Activated CD4-positive, alpha-beta T cell treated with anti-CD3 and anti-CD28 coated beads, Interleukin-2, amount 10 ng/mL, durations not matched to agents 24 days and 14 days (primary cell): Measurements from ENCODE around the gene ABLIM1. TPM values are rescaled to one million over a fixed set of nuclear protein-coding genes. Genes with fewer than 3 reads are reported as not detected.

Experiments used
- DNase-seq: peaks from one replicate; pipeline ENCODE4 v3.0.0; 2022
- H3K27ac Mint-ChIP-seq: one replicate; pipeline ENCODE4 v1.8.0; 2022; ENCODE audit warnings: mild to moderate bottlenecking, mixed read lengths
- H3K27me3 Mint-ChIP-seq: one replicate; pipeline ENCODE4 v1.8.0; 2022; ENCODE audit warnings: mixed read lengths
- H3K36me3 Mint-ChIP-seq: one replicate; pipeline ENCODE4 v1.8.0; 2022; ENCODE audit warnings: low read depth, mild to moderate bottlenecking, mixed read lengths
- H3K4me1 Mint-ChIP-seq: one replicate; pipeline ENCODE4 v1.8.0; 2021; ENCODE audit warnings: mixed read lengths
- H3K4me3 Mint-ChIP-seq: one replicate; pipeline ENCODE4 v1.8.0; 2022; ENCODE audit warnings: mild to moderate bottlenecking, moderate library complexity, mixed read lengths
- H3K9me3 Mint-ChIP-seq: one replicate; pipeline ENCODE4 v1.8.0; 2021; ENCODE audit warnings: mixed read lengths
- intact Hi-C: fragments of 100-400 bp; cut with micrococcal nuclease; formaldehyde crosslinking; loops from one replicate; pipeline ENCODE4 v1.15.1; 2023
- total RNA-seq: library from RNA; stranded (reverse); gene quantifications from 2 replicates; pipeline ENCODE4 v1.2.3, GENCODE V29; 2022

The ABLIM1 gene
- total RNA-seq, 1 donor from 2014 or later = 16.5 TPM

DNA sequence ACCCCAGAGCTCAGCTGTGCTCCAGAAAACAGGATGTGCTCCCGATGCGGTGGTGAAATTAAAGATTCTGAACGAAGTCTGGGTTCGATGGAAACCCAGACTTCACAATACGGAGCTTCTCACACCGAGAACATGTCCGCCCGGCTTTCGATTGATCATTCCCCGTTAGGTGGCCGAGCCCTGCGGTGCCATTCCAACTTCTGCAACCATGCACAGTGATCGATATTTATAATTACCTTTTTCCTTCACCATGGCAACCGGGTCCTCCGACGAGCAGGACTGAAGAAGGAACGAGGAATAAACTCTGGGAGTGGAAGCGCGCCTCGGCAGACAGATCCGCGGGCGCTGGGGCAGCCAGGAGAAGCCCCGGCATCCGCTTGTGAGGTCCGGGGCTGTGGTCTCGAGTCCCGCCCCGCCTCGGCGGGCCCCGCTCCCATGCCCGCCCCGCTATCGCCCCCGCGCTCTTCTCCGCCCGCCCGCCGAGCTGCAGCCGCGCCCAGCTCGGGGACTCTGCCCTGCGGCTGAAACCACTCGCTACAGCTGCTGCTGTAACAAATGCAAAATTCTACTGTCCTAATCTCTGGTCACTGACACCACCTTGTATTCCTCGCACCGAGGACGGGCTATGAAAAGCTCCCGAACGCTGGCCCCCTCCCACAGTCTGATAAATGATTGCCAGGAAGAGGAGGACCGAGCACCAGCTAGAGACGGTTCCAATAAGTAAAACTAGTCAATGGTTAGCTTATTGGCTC, 26.2 kb downstream of the ABLIM1 start:
- Mint-ChIP-seq H3K9me3 (no peaks in the 10 kb centered on the region), H3K36me3 (peaks cover 2% of the 10 kb centered on the region), H3K27ac (no peak overlapping the region), H3K27me3 (peaks cover 61% of the 10 kb centered on the region), H3K4me3 (peak overlapping the region; percentile 90), H3K4me1 (peaks cover 22% of the 10 kb centered on the region)
- intact Hi-C loops = no loop called here
- DNase-seq = peak; percentile 65

DNA sequence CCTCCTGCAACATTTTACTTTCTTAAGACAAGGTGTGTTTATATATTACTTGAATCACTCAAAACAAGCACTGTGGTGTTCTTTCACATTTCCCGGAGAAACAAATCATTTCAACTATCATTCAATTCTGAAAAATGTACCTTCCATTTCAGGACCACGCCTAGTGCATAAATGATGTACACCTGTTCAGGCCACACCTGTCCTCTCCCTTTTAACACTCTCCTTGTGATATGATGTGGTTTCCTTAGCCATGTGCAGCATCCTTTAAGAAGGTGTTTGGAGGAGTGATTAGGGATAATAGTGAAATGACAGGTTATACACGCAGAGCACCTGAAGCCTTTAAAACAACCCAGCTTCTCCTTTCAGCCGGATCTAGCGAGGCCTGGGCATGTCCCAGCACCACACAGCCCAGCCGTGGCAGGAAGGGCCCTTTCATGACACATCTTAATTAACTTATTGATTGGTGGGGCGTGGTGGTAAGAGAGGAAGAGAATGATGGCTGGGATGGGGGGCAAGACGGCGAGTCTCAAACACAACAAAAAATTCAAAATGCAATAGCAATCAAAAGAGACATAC, 26.9 kb downstream of the ABLIM1 start:
- Mint-ChIP-seq H3K27ac (no peak overlapping the region), H3K27me3 (peaks cover 66% of the 10 kb centered on the region), H3K4me3 (peak overlapping the region; percentile 90), H3K36me3 (peaks cover 2% of the 10 kb centered on the region), H3K4me1 (peaks cover 22% of the 10 kb centered on the region), H3K9me3 (no peaks in the 10 kb centered on the region)
- no peak for DNase-seq
- intact Hi-C loops = no loop called here

DNA sequence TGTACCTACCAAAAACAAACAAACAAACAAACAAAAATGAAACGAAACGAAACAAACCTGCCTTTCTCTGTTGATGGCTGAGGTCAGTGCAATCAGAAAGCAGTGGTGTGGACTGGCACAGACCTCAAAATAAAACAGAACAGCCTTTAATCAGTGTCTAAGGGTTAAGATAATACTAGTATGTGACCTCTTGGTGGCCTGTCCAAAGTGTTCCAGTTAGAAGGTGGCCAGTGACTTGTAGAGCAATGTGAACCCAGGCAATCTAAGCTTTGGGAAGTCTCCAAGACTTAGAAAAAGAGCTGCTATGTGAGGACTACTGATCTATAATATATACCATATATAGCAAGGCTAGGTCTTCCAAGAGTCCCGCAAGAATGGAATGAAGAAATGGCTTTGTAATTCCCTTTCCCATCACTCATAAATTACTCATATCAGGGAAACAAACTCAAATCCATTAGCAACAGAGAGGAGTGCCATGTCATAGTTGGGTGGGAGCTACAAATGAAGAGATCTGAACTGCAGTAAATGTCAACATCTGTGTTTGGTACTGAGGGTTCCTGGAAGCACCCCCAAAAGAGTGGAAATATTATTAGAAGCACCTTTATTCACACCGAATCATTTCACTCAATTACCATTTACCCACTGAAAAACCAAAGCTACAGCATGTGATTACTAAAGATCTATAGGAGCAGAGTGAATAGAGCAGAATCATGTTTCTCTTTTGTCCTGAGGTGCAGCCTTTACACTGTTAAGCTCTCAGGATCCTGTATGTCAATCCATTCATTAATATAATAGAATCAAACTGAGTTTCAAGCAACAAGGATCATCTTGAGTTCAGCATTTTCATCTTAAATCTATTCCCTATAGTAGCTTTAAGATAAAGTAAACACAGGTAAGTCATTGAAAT, 28.0 kb downstream of the ABLIM1 start:
- H3K9me3 Mint-ChIP-seq = no peaks in the 10 kb centered on the region
- H3K27me3 Mint-ChIP-seq = peaks cover 60% of the 10 kb centered on the region
- H3K36me3 Mint-ChIP-seq = peaks cover 2% of the 10 kb centered on the region
- H3K4me1 Mint-ChIP-seq = peaks cover 26% of the 10 kb centered on the region
- intact Hi-C loops = loop anchor here (10.0 kb wide), 1 partner anchor 455 kb away; the partner anchor contains the start of genes CCDC186 and TDRD1
- DNase-seq = no peak
- H3K4me3 Mint-ChIP-seq = no peak overlapping the region
- no peak overlapping the region for H3K27ac Mint-ChIP-seq

DNA sequence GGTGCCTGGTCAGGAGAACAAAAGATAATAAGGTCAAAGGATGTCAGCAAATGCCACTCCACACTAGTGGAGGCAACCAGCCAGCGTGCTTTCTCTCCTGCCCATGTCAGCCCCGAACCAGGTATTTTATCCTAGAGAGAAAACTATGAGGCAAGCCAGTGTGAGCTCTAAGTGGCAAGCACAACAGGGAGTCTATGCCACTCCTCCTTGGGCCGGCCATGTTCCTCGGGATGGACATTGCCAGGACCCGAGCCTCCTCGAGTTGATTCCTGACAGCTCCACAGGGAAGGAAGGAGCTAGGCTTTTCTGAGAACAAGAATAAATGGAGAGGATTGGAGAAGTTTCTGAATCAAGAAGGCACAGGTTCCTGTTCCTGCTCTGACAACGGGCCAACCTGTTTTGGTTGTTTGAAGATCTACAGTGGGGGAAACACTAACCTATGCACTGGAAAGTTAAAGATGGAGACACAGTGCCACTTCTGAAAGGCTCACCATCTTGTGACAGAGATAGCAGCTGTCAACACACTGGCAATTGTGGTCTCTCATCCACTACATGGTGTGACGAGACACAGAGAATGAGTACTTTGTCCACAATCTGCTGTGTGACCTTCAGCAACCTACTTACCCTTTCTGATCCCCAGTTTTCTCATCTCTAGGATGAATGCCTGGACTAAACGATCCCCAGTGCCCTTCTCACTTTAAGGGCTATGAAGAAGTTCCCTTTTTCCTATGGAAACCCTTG, 28.8 kb downstream of the ABLIM1 start:
- Mint-ChIP-seq H3K4me1 (peaks cover 24% of the 10 kb centered on the region), H3K4me3 (no peak overlapping the region), H3K27me3 (peaks cover 54% of the 10 kb centered on the region), H3K27ac (no peak overlapping the region), H3K36me3 (peaks cover 2% of the 10 kb centered on the region), H3K9me3 (no peaks in the 10 kb centered on the region)
- intact Hi-C loops = loop anchor here (10.0 kb wide), 1 partner anchor 454 kb away; the partner anchor contains the start of genes CCDC186 and TDRD1
- no peak for DNase-seq

DNA sequence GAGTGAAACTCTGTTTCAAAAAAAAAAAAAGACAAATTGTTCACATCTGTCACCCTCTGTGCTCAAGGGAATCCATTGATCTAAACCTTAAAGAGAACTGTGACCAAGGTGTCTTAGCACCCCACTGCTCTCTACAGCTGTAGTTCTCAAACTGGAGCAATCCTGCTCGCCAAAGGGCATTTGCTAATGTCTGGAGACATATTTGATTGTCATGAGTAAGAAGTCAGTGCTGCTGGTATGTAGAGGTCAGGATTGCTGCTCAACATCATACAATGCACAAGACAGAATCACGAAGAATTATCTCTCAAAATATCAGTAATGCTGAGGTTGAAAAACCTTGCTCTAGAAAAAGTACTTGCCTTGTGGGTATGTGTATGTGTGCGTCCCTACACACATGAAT, 30.0 kb downstream of the ABLIM1 start:
- DNase-seq = no peak
- intact Hi-C loops = loop anchor here (10.0 kb wide), 1 partner anchor 453 kb away; the partner anchor contains the start of genes CCDC186 and TDRD1
- H3K9me3 Mint-ChIP-seq = no peaks in the 10 kb centered on the region
- no peak overlapping the region for H3K4me3 Mint-ChIP-seq
- H3K36me3 Mint-ChIP-seq = peaks cover 2% of the 10 kb centered on the region
- peaks cover 47% of the 10 kb centered on the region for H3K27me3 Mint-ChIP-seq
- peaks cover 27% of the 10 kb centered on the region for H3K4me1 Mint-ChIP-seq
- H3K27ac Mint-ChIP-seq = no peak overlapping the region

DNA sequence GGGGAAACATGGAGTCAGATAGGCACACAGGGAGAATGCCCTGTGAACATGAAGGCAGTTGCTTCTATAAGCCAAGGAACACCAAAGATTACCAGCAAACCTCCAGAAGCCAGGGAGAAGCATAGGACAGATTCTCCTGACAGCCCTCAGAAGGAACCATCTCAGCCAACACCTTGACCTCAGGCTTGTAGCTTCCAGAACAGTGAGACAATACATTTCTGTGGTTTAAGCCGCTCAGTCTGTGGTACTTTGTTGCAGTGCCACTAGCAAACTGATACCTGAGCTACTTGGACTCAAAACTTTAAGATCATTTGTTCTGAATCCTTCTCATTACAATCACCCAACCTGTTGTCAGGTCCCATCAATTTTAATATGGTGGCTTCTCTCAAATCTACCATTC, 31.2 kb downstream of the ABLIM1 start:
- H3K9me3 Mint-ChIP-seq = peaks cover 5% of the 10 kb centered on the region
- no peak for DNase-seq
- peaks cover 37% of the 10 kb centered on the region for H3K27me3 Mint-ChIP-seq
- peaks cover 19% of the 10 kb centered on the region for H3K4me1 Mint-ChIP-seq
- H3K36me3 Mint-ChIP-seq = no peaks in the 10 kb centered on the region
- H3K27ac Mint-ChIP-seq = no peak overlapping the region
- intact Hi-C loops = loop anchor here (10.0 kb wide), 1 partner anchor 452 kb away; the partner anchor contains the start of genes CCDC186 and TDRD1
- no peak overlapping the region for H3K4me3 Mint-ChIP-seq

DNA sequence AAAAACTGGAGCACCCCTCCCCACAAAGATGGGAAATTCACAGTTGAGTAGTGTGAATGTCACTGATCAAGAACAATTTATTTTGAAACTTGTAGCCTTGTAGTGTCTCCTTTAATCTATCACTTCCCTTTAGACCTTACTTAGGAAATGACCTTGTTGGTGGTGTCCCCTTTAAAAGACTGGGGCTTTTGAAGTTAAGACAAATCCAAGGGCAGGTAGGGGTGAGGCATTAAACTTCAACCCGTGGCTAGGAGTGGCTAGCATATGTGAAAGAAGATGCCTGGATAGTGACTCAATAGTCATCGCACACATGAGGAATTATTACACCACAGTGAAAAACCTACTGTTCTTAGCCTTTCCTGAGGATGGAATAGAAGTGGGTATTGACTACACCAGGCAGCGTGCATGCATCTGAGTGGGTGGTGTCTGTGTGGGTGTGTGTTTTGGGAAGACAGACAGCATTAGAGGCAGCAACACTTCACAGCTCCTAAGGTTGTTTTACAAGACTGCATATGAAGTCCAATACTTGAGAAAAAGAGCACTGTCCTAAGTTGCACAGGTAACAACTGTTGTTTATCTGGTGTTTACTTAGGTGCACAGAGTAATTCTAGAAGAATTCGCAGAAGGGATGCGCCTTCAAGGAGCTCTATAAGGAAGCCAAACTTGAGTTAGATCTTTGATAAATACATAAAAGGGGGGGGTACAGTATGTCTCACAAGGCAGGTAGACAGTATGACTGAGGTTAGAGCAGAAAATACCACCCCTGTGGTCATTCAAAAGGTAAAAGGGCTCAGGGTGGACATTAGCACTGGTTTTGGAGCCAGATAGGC, 32.9 kb downstream of the ABLIM1 start:
- DNase-seq = no peak
- Mint-ChIP-seq H3K27ac (no peak overlapping the region), H3K27me3 (peaks cover 23% of the 10 kb centered on the region), H3K36me3 (peaks cover 2% of the 10 kb centered on the region), H3K9me3 (peaks cover 9% of the 10 kb centered on the region), H3K4me3 (no peak overlapping the region), H3K4me1 (peaks cover 10% of the 10 kb centered on the region)
- intact Hi-C loops = loop anchor here (10.0 kb wide), 1 partner anchor 450 kb away; the partner anchor contains the start of genes CCDC186 and TDRD1

DNA sequence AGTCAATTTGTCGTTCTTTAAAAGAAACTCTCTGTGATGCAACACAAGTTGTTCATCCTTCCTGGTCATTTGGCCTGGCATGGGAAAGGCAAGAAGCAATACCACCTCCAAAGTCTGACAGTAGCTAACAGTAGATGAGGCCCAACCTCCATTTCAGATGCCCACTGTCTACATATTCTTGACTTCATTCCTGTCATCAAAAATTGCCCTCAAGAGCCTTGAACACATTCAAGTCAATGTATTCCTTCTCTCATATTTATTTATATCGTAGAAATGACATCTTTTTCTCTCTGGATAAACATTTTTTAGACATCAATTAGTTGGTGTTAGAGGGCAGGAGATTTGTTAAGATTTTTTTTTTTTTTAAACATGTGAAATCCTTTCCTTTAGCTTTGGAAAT, 33.7 kb downstream of the ABLIM1 start:
- H3K4me3 Mint-ChIP-seq = no peak overlapping the region
- peaks cover 10% of the 10 kb centered on the region for H3K4me1 Mint-ChIP-seq
- no peak for DNase-seq
- peaks cover 16% of the 10 kb centered on the region for H3K27me3 Mint-ChIP-seq
- H3K36me3 Mint-ChIP-seq = peaks cover 2% of the 10 kb centered on the region
- H3K27ac Mint-ChIP-seq = no peak overlapping the region
- intact Hi-C loops = loop anchor here (10.0 kb wide), 1 partner anchor 450 kb away; the partner anchor contains the start of genes CCDC186 and TDRD1
- peaks cover 9% of the 10 kb centered on the region for H3K9me3 Mint-ChIP-seq

DNA sequence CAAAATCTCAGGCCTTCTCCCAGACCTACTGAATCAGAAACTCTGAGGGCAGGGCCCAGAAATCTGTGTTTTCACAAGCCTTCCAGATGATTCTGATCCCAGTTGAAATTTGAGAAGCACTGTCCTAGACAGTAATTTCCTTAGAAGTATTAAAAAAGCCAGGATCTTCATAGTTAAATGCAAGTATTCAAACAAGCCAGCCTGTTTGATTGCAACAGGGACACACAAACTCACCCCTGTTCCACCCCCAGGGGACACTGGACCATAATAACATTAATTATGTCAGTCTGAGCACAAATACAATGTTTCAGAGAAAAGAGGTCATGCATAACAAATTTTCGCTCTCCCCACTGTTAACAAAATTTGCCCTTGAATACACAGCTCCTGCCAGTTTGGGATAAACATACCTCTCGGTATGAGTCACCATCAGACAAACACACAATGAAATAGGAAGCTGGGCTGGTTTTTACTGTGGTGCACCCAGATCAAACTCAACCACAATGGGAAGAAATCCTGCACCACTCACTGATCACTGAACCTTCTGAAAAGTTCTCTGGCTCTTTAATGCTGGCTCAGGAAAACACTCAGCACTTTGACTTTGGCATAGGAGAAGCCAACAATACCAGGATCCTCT, 34.3 kb downstream of the ABLIM1 start:
- Mint-ChIP-seq H3K36me3 (peaks cover 2% of the 10 kb centered on the region), H3K27ac (no peak overlapping the region), H3K27me3 (peaks cover 11% of the 10 kb centered on the region), H3K4me1 (peaks cover 10% of the 10 kb centered on the region), H3K4me3 (no peak overlapping the region), H3K9me3 (peaks cover 9% of the 10 kb centered on the region)
- DNase-seq = no peak
- intact Hi-C loops = loop anchor here (10.0 kb wide), 1 partner anchor 449 kb away; the partner anchor contains the start of genes CCDC186 and TDRD1

DNA sequence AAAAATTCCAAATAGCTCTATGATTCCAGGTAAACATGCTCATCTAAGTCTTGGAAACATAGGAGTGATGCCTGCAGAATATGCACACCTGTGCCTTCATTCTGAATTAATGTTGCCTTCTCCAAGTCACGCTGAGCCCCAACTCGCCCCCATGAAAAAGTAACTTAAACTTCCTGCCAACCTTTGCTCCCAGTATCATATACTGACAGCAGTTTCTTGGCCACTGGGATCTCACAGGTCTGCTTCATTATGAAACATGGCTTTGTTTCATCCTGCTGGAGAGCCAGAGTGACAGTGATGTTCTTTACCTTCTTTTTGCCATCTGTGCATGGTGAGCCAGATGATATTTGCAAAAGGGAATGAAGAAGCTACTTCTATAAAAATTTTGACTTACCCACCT, 34.9 kb downstream of the ABLIM1 start:
- intact Hi-C loops = loop anchor here (10.0 kb wide), 1 partner anchor 448 kb away; the partner anchor contains the start of genes CCDC186 and TDRD1
- Mint-ChIP-seq H3K4me3 (no peak overlapping the region), H3K27me3 (peaks cover 10% of the 10 kb centered on the region), H3K4me1 (peaks cover 10% of the 10 kb centered on the region), H3K27ac (no peak overlapping the region), H3K9me3 (peaks cover 9% of the 10 kb centered on the region), H3K36me3 (peaks cover 2% of the 10 kb centered on the region)
- no peak for DNase-seq

DNA sequence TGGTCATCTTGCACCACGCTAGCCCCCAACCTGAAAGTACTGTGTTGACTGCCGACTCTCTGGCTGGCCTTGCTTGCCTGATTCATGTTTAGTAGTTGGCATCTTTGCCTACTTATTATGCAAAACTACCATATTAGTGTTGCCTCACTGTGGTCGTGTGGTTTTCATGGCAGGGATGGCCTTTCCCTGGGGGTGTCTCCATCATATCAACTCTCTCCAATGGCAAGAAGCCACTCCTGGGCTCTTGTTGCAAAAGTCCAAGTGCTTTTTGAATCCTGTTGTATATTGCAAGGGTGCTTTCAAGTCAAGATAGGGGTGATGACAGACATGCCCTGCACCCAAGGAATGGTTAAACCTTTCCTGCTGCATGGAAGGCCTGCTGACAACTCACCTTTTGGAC, 39.4 kb downstream of the ABLIM1 start:
- Mint-ChIP-seq H3K27me3 (peaks cover 8% of the 10 kb centered on the region), H3K4me3 (no peak overlapping the region), H3K36me3 (peaks cover 7% of the 10 kb centered on the region), H3K27ac (no peak overlapping the region), H3K9me3 (peaks cover 14% of the 10 kb centered on the region), H3K4me1 (peaks cover 12% of the 10 kb centered on the region)
- DNase-seq = no peak
- intact Hi-C loops = loop anchor here (5.0 to 10.0 kb wide), 2 partner anchors 76 to 186 kb away; no protein-coding TSS in a partner anchor

DNA sequence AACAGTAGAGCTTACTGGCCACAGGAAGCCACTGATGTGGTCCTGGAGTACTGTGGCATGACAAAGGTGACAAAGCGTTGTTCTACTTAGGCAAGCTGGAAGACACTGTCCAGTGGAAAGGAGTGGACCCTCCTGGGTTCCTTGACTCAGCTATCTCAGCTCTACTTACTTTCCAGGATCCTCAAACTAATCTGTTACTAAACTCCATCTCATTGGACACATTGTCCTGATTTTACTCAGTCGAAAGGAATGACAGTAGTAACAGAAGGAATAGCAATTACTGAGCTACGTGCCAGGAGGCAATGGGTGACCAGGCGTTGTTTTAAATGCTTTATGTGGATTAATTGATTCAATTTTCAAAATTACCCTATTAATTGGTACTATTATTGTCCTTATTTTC, 41.6 kb downstream of the ABLIM1 start:
- H3K27me3 Mint-ChIP-seq = peaks cover 6% of the 10 kb centered on the region
- peaks cover 6% of the 10 kb centered on the region for H3K36me3 Mint-ChIP-seq
- DNase-seq = no peak
- H3K9me3 Mint-ChIP-seq = peaks cover 7% of the 10 kb centered on the region
- no peak overlapping the region for H3K27ac Mint-ChIP-seq
- intact Hi-C loops = loop anchor here (5.0 to 10.0 kb wide), 2 partner anchors 74 to 188 kb away; no protein-coding TSS in a partner anchor
- H3K4me3 Mint-ChIP-seq = no peak overlapping the region
- peaks cover 16% of the 10 kb centered on the region for H3K4me1 Mint-ChIP-seq
